Neural cell (in vitro differentiated cells): Measurements from ENCODE around the gene MYB. TPM values are rescaled to one million over a fixed set of nuclear protein-coding genes. Genes with fewer than 3 reads are reported as not detected.

Experiments
- H2AFZ ChIP-seq: fragments of 200-600, 300-800 bp; sonication (generic), shearing (Covaris generic); 2 replicates; pipeline ENCODE4 v1.6.0; 2014; ENCODE audit warnings: low read depth, mild to moderate bottlenecking, antibody characterized with exemption, low read length, moderate library complexity
- H3F3A ChIP-seq: fragments of 200-600 bp; shearing (Covaris generic); 2 replicates; pipeline ENCODE4 v1.6.1; 2016; ENCODE audit warnings: mild to moderate bottlenecking, moderate library complexity, mixed read lengths, antibody characterized with exemption, low read length; ENCODE audit not compliant: insufficient read depth, poor library complexity, severe bottlenecking
- H3K27ac ChIP-seq: fragments of 200-600, 300-800 bp; sonication (generic), shearing (Covaris generic); 2 replicates; pipeline ENCODE4 v1.5.1; 2014; ENCODE audit warnings: mild to moderate bottlenecking, low read length, moderate library complexity
- H3K27me3 ChIP-seq: fragments of 300-800, 200-600 bp; sonication (generic), shearing (Covaris generic); 2 replicates; pipeline ENCODE4 v1.6.0; 2014; ENCODE audit warnings: mild to moderate bottlenecking, low read depth, low read length, moderate library complexity; ENCODE audit not compliant: insufficient read depth
- H3K36me3 ChIP-seq: fragments of 300-800, 200-600 bp; sonication (generic), shearing (Covaris generic); 2 replicates; pipeline ENCODE4 v1.5.1; 2014; ENCODE audit warnings: mild to moderate bottlenecking, antibody characterized with exemption, low read length, moderate library complexity; ENCODE audit not compliant: insufficient read depth
- H3K4me2 ChIP-seq: fragments of 300-800, 200-600 bp; sonication (generic), shearing (Covaris generic); 2 replicates; pipeline ENCODE4 v1.6.0; 2014; ENCODE audit warnings: mild to moderate bottlenecking, low read length
- H3K4me3 ChIP-seq: fragments of 300-800, 200-600 bp; sonication (generic), shearing (Covaris generic); 2 replicates; pipeline ENCODE4 v1.5.1; 2014; ENCODE audit warnings: mild to moderate bottlenecking, low read length, moderate library complexity
- H3K79me2 ChIP-seq: fragments of 200-600 bp; shearing (Covaris generic); replicated peaks from 2 replicates; pipeline ENCODE4 v1.6.0; 2014; ENCODE audit warnings: mild to moderate bottlenecking, low read length, moderate library complexity; ENCODE audit not compliant: insufficient read depth
- H3K9ac ChIP-seq: fragments of 300-800, 200-600 bp; sonication (generic), shearing (Covaris generic); 2 replicates; pipeline ENCODE4 v1.6.1; 2016; ENCODE audit warnings: mild to moderate bottlenecking, low read length, mixed read lengths
- H3K9me2 ChIP-seq: fragments of 200-600 bp; shearing (Covaris generic); 2 replicates; pipeline ENCODE4 v1.6.1; 2016; ENCODE audit warnings: mild to moderate bottlenecking, low read length, mixed read lengths; ENCODE audit not compliant: insufficient read depth
- H3K9me3 ChIP-seq: fragments of 200-600, 300-800 bp; sonication (generic), shearing (Covaris generic); 2 replicates; pipeline ENCODE4 v1.6.1; 2016; ENCODE audit warnings: mild to moderate bottlenecking, mixed run types, low read length, moderate library complexity, mixed read lengths
- H4K20me1 ChIP-seq: fragments of 200-600 bp; shearing (Covaris generic); 2 replicates; pipeline ENCODE4 v1.6.1; 2016; ENCODE audit warnings: mild to moderate bottlenecking, mixed run types; ENCODE audit not compliant: insufficient read depth
- EP300 ChIP-seq: fragments of 450-650 bp; conservative IDR thresholded peaks from 2 replicates; pipeline ENCODE4 v1.6.1; 2014; ENCODE audit warnings: antibody characterized with exemption, mild to moderate bottlenecking, moderate library complexity; ENCODE audit not compliant: poor library complexity, severe bottlenecking
- EZH2 ChIP-seq: fragments of 200-600, 300-800 bp; shearing (Covaris generic), sonication (generic); IDR thresholded peaks from 2 replicates; pipeline ENCODE4 v1.6.1; 2014; ENCODE audit warnings: antibody characterized with exemption, low read length, borderline replicate concordance, mild to moderate bottlenecking; ENCODE audit not compliant: insufficient read depth, poor library complexity, severe bottlenecking
- MXI1 ChIP-seq: fragments of 450-650 bp; conservative IDR thresholded peaks from 2 replicates; pipeline ENCODE4 v1.6.1; 2014; ENCODE audit warnings: antibody characterized with exemption, mild to moderate bottlenecking; ENCODE audit not compliant: poor library complexity, severe bottlenecking
- POLR2AphosphoS5 ChIP-seq: IDR thresholded peaks from 2 replicates; pipeline ENCODE4 v1.6.1; 2012
- RAD21 ChIP-seq: fragments of 450-650 bp; conservative IDR thresholded peaks from 2 replicates; pipeline ENCODE4 v1.6.1; 2014; ENCODE audit warnings: antibody characterized with exemption, mild to moderate bottlenecking, moderate library complexity
- SMC3 ChIP-seq: fragments of 450-650 bp; conservative IDR thresholded peaks from 2 replicates; pipeline ENCODE4 v1.6.1; 2014; ENCODE audit warnings: antibody characterized with exemption, mild to moderate bottlenecking, moderate library complexity; ENCODE audit not compliant: poor library complexity
- TAF1 ChIP-seq: IDR thresholded peaks from 2 replicates; pipeline ENCODE4 v1.6.1; 2012; ENCODE audit warnings: low read depth
- polyA plus RNA-seq: library from polyadenylated mRNA; depleted of rRNA; stranded (reverse); fragments of >200 nt; gene quantifications from 2 replicates; pipeline ENCODE4 v1.2.3, GENCODE V29; 2014
- TF ChIP-seq, protein P1 (sequence below): IDR thresholded peaks from 2 replicates; pipeline ENCODE4 v1.6.1; 2012; ENCODE audit warnings: borderline replicate concordance
- TF ChIP-seq, protein P2 (sequence below): fragments of 450-650 bp; IDR thresholded peaks from 2 replicates; pipeline ENCODE4 v1.5.1; 2014; ENCODE audit warnings: antibody characterized with exemption, mild to moderate bottlenecking, moderate library complexity; ENCODE audit not compliant: poor library complexity, severe bottlenecking

Gene MYB
- polyA plus RNA-seq, 1 donor from 2014 or later = 4.0 TPM

DNA sequence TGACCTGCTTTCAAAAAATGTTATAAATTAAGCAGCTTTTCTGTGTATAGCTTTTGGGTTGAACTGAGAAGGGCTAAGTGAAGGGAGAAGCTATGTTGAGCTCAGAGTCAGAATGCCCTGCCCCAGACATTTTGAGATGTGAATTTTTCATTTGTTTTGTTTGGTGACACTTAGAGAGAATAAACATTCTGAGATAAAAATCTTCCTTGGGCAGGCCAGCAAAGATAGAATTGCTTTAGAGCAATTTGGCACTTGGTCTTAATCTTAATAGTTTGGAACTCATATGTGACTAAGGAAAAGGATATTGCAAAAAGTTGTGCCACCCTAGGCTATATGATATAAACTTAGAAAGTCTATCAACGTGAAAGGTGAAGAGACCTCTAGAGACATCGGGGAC lies 30.2 kb downstream of the MYB start:
- no peak overlapping the region for H3K9ac ChIP-seq
- H2AFZ ChIP-seq = no peak overlapping the region
- no peaks in the 10 kb centered on the region for H3K9me3 ChIP-seq
- H4K20me1 ChIP-seq = no peaks in the 10 kb centered on the region
- no peaks in the 10 kb centered on the region for H3K9me2 ChIP-seq
- H3K27me3 ChIP-seq = no peaks in the 10 kb centered on the region
- H3K4me2 ChIP-seq = no peak overlapping the region
- no peaks in the 10 kb centered on the region for H3K36me3 ChIP-seq
- H3K4me3 ChIP-seq = no peak overlapping the region
- no peaks in the 10 kb centered on the region for H3F3A ChIP-seq
- H3K27ac ChIP-seq = no peak overlapping the region
- TF ChIP-seq MXI1 (no peak), TAF1 (no peak), RAD21 (no peak), SMC3 (no peak), EZH2 (no peak), EP300 (no peak), POLR2AphosphoS5 (no peak)
- TF ChIP-seq, protein P1, sequence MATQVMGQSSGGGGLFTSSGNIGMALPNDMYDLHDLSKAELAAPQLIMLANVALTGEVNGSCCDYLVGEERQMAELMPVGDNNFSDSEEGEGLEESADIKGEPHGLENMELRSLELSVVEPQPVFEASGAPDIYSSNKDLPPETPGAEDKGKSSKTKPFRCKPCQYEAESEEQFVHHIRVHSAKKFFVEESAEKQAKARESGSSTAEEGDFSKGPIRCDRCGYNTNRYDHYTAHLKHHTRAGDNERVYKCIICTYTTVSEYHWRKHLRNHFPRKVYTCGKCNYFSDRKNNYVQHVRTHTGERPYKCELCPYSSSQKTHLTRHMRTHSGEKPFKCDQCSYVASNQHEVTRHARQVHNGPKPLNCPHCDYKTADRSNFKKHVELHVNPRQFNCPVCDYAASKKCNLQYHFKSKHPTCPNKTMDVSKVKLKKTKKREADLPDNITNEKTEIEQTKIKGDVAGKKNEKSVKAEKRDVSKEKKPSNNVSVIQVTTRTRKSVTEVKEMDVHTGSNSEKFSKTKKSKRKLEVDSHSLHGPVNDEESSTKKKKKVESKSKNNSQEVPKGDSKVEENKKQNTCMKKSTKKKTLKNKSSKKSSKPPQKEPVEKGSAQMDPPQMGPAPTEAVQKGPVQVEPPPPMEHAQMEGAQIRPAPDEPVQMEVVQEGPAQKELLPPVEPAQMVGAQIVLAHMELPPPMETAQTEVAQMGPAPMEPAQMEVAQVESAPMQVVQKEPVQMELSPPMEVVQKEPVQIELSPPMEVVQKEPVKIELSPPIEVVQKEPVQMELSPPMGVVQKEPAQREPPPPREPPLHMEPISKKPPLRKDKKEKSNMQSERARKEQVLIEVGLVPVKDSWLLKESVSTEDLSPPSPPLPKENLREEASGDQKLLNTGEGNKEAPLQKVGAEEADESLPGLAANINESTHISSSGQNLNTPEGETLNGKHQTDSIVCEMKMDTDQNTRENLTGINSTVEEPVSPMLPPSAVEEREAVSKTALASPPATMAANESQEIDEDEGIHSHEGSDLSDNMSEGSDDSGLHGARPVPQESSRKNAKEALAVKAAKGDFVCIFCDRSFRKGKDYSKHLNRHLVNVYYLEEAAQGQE = no peak
- TF ChIP-seq, protein P2, sequence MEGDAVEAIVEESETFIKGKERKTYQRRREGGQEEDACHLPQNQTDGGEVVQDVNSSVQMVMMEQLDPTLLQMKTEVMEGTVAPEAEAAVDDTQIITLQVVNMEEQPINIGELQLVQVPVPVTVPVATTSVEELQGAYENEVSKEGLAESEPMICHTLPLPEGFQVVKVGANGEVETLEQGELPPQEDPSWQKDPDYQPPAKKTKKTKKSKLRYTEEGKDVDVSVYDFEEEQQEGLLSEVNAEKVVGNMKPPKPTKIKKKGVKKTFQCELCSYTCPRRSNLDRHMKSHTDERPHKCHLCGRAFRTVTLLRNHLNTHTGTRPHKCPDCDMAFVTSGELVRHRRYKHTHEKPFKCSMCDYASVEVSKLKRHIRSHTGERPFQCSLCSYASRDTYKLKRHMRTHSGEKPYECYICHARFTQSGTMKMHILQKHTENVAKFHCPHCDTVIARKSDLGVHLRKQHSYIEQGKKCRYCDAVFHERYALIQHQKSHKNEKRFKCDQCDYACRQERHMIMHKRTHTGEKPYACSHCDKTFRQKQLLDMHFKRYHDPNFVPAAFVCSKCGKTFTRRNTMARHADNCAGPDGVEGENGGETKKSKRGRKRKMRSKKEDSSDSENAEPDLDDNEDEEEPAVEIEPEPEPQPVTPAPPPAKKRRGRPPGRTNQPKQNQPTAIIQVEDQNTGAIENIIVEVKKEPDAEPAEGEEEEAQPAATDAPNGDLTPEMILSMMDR = no peak
- H3K79me2 ChIP-seq = no peaks in the 10 kb centered on the region

DNA sequence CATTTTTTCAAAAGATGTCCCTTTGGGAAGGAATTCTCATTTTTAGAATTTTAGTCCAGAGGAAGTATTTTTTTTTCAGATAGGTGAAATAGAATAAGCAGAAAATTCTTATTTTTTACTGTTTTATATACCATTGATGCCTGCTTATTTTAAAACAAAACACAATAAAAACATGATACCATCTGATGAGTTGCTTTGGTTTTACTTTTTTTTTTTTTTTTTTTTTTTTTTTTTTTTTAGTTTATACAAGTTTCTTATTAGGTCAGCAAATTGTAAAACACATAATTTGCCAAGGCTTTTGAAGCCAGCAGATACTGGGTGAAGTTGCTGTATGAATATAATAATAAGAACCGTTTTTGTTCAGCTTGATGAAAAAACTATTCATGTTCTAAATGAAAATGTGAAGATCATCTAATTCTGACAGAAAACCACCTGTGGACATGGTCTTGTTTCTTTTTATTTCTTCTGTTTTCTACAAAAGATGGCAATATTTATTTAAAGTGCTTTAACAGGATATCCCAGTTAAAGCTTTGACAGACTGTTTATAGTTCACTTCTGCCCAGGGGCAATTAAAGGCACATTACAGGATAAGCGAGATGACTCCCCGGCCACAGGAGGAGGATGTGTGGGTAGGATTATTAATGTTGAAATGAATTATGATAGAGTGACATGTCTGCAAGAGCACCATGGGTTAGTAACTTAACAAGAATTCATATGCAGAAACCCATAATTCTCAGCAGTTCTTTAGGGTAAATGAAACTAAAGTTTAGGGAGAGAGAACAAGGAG lies 31.1 kb downstream of the MYB start:
- Histone ChIP-seq H3K79me2 (no peaks in the 10 kb centered on the region), H3K9me2 (no peaks in the 10 kb centered on the region), H3K4me3 (no peak overlapping the region), H3K4me2 (no peak overlapping the region), H3K9me3 (no peaks in the 10 kb centered on the region), H3K27me3 (no peaks in the 10 kb centered on the region), H3F3A (no peaks in the 10 kb centered on the region), H2AFZ (no peak overlapping the region), H3K36me3 (no peaks in the 10 kb centered on the region), H4K20me1 (no peaks in the 10 kb centered on the region), H3K27ac (no peak overlapping the region), H3K9ac (no peak overlapping the region)
- TF ChIP-seq TAF1 = no peak
- TF ChIP-seq SMC3 = no peak
- no peak for TF ChIP-seq EP300
- TF ChIP-seq RAD21 = no peak
- no peak for TF ChIP-seq MXI1
- no peak for TF ChIP-seq EZH2
- TF ChIP-seq POLR2AphosphoS5 = no peak
- TF ChIP-seq, protein P1 = no peak
- TF ChIP-seq, protein P2 = no peak
